Cortex of kidney (tissue), 1 donor: ENCODE data around the gene ACSBG1.

Experiments
- DNase-seq: peaks from one replicate; lab custom pipeline; 2025; lab: John Stamatoyannopoulos, UW

Gene ACSBG1, protein sequence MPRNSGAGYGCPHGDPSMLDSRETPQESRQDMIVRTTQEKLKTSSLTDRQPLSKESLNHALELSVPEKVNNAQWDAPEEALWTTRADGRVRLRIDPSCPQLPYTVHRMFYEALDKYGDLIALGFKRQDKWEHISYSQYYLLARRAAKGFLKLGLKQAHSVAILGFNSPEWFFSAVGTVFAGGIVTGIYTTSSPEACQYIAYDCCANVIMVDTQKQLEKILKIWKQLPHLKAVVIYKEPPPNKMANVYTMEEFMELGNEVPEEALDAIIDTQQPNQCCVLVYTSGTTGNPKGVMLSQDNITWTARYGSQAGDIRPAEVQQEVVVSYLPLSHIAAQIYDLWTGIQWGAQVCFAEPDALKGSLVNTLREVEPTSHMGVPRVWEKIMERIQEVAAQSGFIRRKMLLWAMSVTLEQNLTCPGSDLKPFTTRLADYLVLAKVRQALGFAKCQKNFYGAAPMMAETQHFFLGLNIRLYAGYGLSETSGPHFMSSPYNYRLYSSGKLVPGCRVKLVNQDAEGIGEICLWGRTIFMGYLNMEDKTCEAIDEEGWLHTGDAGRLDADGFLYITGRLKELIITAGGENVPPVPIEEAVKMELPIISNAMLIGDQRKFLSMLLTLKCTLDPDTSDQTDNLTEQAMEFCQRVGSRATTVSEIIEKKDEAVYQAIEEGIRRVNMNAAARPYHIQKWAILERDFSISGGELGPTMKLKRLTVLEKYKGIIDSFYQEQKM

DNA sequence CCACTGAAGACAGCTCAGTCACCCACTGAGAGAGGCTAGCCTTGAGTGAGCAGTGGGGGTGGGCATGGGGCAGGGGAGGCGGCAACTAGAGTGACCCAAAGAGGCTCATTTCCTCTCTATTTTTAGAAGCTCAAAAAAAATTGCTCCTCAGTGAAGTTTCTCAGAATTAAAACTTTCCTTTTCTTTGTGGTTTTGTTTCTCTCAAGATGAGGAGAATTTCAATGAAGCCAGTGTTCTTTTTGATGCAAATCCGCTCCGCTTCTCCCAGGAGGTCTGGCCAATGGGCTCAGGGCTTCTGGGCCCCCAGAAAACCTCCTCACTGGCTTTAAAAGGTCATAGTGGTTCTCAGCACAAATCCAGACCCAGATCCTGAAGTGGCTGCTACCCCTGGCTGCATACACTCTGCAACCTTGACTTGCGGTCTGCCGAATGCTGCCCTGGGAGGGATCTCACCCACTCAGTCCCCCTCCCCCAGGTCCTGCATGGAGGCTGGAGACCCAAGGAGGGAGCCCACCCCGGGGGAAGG is at the start of gene ACSBG1:
TSS of gene ACSBG1 (minus strand) at position 51 of the 526 bp plus-strand sequence. CDS start 64 bp downstream, outside the sequence.
- no peak for DNase-seq

DNA sequence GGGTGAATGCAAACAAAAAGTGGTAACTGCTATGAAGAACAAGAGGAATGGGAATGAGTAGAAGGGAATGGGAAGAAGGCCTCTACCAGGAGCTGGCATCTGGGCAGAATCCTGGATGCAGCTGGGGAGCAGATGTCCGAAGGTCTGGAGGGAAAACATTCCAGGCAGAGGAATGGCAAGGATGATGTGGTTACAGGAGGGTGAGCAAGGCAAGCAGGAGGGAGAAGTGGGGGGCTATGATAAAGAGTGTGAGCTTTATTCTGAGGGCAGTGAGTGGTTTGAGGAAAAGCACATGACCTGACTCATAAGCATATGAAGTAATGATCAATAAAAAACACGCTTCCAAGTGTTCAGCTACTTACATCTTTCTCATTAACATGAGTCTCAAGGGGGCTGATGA is 48.0 kb upstream of the ACSBG1 start:
- no peak for DNase-seq

GRCh38 chr15:78280319-78281072 is 46.1 kb upstream of the ACSBG1 start:
- DNase-seq, result no peak

DNA sequence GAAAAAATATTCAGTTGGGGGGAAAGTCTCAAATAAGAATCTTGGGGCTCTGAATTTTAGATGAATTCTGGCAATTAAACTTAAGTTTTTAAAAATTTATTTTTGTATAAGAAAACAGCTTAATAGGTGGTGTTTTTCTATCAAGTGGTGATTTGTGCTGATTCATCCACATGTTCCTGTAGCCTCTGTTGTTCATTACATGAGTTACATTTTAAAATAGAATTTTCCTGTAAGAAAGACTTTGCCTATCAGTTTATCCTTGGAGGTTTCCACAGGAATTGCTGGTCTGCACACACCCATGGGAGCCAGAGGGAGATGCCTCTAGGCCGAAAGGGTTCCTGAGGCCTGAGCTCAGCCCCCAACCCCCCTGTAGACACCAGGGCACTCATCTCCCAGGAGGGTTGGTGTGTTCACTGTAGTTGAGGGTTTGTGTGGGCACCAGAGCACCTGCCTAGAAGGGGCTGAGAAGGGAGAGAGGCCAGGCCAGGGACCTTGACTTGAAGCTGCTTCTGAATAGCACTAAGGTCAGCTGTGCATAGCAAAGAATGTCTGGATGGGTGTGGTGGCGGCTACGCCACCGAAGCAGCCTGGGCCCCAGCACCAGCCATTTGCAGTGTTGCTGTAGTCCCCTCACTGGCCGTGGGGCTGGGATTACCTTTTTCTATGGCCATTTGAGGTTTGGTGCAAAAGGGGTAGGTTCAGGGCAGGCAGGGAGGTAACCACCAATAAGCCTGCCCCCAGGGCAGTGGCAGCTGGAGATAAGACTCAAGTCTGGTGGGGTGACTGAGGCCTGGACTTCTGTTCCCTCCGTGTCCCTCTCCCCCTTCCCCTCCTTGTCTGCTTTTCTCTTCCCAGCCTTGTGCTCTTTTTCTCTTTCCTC is 41.9 kb upstream of the ACSBG1 start:
- DNase-seq, result no peak

GRCh38 chr15:78274994-78275393 is 40.6 kb upstream of the ACSBG1 start:
- DNase-seq, result no peak

GRCh38 chr15:78272776-78273175 is 38.4 kb upstream of the ACSBG1 start:
- no peak for DNase-seq

GRCh38 chr15:78272316-78272715 is 38.0 kb upstream of the ACSBG1 start:
- no peak for DNase-seq

GRCh38 chr15:78266806-78267205 is 32.4 kb upstream of the ACSBG1 start:
- no peak for DNase-seq

DNA sequence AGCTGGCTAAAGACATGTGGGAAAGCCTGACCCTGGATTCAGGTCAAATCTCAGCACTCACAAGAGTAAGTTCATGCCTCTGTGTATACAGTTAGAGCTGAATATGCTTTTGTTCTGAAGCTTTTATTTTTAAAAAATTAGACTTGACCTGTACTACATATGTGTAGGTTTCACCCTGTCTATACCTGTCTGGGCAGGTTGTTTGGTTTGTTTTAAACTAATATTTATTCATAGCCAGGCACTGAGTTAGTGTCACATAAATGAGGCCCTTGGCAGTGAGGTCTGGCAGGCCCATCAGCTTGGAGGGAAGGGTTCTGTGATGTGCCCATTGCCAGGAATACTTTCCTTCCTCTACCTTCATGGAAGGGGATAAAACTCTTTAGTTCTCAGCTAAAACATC is 31.9 kb upstream of the ACSBG1 start:
- no peak for DNase-seq

DNA sequence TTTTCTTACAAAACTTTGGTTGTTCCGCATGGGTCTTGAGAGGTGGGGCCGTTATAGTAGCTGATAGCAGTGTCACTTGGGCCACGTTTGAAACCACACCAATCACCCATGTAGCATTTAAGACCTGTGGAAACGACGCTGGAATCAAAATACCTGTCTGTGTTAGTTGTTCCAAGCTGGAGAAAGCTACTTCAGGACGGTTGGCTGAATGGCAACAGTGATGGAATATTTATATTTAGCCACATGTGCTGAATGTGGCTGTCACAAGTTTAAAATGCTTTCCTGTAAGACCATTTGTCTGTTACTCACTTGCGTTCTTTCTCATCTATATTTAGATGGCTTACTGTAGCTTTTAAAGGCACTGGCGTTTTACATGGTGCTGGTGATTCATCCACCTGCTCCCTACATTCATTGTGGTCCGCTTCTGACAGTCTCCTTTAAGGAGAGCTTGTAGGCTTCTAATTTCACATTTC is 31.4 kb upstream of the ACSBG1 start:
- DNase-seq, result no peak

- no peak for DNase-seq
These were observed 30.7 kb upstream of the ACSBG1 start for GRCh38 chr15:78265137-78265460.

DNA sequence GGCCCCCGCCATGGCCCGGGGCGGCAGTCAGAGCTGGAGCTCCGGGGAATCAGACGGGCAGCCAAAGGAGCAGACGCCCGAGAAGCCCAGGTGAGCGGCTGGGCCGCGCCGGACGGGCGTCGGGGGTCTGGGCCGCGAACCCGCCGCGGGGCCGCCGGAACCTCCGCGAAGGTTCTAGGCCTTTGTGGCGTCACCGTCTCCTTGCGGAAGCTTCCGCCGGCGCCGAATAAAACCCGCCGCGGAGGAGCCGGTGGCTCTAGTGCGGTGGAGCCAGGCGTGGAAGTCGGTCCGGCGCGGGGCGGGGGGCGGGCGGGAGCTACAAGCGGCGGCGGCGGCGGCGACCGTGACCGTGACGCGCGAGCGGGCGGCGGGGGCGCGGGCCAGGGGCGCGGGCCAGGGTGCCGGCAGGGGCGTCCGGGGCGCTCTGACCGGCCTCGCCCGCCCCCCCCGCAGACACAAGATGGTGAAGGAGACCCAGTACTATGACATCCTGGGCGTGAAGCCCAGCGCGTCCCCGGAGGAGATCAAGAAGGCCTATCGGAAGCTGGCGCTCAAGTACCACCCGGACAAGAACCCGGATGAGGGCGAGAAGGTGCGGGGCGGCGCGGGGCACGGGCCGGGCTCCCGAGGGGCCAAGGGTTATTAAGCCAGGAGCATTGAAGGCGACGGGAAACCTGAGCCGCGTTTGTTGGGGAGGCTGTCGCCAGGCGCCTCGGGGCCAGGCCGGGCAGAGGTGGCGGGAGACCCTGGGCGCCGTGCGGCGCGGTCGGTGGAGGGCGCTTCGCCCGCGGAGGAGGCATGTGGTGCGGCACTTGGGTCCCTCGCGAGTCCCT is 30.2 kb upstream of the ACSBG1 start, which contains the start of gene DNAJA4:
TSS of gene DNAJA4 (plus strand) at position 259 of the 833 bp plus-strand sequence. CDS start at position 461, 202 bp downstream.
- DNase-seq, result no peak

DNA sequence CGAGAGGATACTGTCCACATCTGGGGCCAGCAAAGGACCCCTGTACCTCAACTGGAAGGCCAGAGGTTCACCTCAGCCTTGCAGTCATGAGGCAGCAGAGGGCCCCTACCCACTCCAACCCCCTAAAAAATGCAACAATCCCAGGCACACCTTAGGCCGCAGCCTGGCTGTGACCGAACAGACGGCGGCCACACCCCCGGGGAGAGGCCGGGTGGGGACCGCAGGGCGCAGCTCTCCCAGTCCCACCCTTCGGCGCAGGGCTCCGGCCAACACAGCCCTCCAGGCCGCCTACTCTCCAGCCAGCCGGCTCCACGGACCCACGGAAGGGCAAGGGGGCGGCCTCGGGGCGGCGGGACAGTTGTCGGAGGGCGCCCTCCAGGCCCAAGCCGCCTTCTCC is 29.5 kb upstream of the ACSBG1 start:
- DNase-seq, result no peak

DNA sequence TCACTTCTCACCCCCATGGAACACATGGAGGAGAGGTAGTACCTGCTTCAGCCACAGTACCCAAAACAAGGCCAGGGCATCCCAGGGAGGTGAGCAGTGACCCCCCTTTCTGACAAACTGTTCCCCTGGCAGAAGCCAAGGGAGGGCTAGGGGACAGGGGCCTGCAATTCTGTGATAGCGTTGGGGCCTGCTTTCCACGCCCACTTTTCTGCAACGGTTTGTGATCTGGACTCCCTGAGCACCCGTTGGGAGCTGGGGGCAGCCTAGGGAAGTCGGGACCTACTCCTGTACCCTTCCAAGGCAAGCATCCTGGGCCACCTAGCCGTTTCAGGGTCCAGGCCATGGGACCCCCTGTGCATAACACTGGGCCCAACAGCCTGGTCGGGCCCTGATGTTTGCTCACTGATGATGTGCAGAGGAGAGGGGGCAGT is 29.0 kb upstream of the ACSBG1 start:
- DNase-seq, result no peak

DNA sequence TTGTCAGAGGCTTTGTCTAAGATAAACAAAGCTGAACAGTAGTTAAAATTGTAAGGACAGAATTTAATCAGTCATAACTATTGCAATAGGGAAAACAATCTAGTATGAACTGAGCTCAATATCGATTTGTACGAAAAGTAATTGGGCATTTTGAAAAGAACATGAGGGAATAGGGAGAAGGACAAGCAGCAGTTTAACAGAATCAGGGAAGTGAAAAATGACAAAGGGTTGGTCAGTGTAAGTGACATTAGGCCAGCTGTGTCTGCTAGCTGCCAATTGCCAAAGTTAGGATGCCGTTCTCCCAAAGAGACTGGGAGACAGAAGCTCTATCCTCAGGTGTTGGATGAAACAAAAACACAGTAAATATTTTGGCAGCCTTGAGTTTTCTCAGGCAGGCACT is 26.7 kb upstream of the ACSBG1 start:
- no peak for DNase-seq

DNA sequence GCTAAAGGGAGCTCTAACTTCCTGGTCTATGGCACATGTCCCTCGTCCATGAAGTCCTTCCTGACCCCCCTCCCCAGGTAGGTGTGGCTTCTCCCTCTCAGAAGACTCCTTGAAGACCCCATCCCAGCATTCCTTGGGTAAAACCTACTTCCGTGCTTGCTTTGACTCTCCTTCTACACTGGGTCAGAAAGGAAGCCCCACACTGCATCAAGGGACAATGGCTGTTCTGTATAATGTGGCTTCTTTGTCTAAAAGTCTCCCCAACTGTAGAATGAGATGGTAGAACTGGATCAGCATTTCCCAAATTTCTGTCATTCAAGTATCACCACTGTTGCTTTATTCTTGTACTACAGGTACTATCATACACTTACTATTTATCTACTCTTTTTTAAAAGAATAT is 26.1 kb upstream of the ACSBG1 start:
- no peak for DNase-seq

- no peak for DNase-seq
These were observed 24.9 kb upstream of the ACSBG1 start for GRCh38 chr15:78259232-78259631.

DNA sequence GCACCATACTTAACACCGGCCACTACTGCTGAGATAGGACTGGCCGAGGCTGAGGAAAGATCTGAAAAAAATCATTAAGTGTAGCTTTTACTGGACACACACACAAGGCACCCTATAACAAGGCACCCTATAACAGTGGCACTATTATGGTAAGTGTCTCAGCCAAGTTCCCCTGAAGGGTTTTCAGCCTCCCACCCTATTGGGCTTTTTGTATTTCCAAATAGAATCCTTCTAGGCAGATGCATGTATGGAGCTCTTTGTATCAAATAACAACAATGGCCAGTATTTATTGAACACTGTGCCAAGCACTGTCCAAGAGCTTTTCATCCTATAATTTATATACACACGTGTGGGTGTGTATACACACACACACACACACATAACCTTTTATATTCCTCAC is 23.3 kb upstream of the ACSBG1 start:
- DNase-seq, result no peak

DNA sequence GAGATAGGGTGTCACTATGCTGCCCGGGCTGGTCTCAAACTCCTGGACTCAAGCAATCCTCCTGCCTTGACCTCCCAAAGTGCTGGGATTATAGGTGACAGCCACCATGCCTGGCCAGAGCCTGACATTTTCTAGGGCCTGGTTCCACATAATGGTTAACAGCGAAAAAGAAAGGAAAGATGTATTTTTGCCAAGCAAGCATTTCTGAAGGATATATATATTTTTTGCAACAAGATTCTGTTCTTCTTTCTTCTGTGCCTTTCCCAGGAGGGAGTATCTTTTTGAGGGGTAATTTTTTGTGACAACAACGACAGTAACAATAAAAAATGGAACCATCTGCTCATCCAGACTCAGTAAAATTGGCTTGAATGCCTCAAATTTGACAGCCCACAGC is 21.7 kb upstream of the ACSBG1 start:
- no peak for DNase-seq

DNA sequence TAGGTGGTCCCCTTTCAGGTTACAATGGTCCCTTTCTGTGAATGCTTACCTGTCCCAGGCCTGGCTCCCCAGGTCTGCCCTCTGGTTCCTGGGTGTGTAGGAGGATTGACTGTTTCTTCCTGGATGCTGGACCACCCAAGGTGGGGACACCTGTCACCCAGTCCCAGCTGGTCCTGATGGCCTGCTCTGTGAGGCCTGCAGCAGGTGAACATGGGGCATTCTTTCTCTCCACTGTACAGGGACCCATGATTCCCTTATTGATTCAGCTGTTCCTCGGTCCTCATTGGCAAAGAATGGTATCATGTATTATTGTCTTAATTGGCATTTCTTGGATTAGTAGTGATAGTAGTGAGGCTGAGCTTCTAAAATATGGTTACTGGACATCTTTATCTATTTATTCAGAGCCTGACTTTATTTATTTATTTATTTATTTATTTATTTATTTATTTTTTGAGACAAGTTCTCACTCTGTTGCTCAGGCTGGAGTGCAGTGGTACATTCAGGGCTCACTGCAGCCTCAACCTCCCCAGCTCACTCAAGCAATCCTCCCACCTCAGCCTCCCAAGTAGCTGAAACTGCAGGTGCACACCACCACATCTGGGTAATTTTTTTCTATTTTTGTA is 21.2 kb upstream of the ACSBG1 start:
- DNase-seq, result no peak
